ENCODE results near the gene HOXB5. TPM values are rescaled to one million over a fixed set of nuclear protein-coding genes. Genes with fewer than 3 reads are reported as not detected.

Gene HOXB5
- total and polyA plus RNA-seq, 3 donors from 2014 or later = 0.50 to 1.7 (median 0.71) TPM

GRCh38 chr17:48601207-48601538 lies 7.6 kb upstream of the HOXB5 start:
- DNase-seq = no peak
- H3K27ac ChIP-seq = no peak overlapping the region
- H3K27me3 ChIP-seq = peaks cover 7% of the 10 kb centered on the region

GRCh38 chr17:48600244-48601098 lies 6.9 kb upstream of the HOXB5 start:
- TF ChIP-seq POLR2A (IDR thresholded peaks at IDR 0.05) = no peak
- no peak for TF ChIP-seq CTCF (IDR thresholded peaks at IDR 0.05)
- Histone ChIP-seq H3K27me3 (peaks cover 7% of the 10 kb centered on the region), H3K4me3 (no peak overlapping the region), H3K27ac (no peak overlapping the region), H3K9me3 (no peaks in the 10 kb centered on the region), H3K4me1 (peaks cover 4% of the 10 kb centered on the region), H3K36me3 (ENCODE audit: low read depth, missing control alignments) (no peaks in the 10 kb centered on the region)
- intact Hi-C loops (cut with DNase I; ENCODE audit: low total_unique reads) = no loop called here
- 50 to 52% methylated on average over 17 of the region's 17 CpGs for WGBS, 2 donors
- DNase-seq = no peak

More at GRCh38 chr17:48601207-48601538, 7.6 kb upstream of the HOXB5 start:
- no peaks in the 10 kb centered on the region for H3K9me3 ChIP-seq
- intact Hi-C loops (cut with DNase I; ENCODE audit: low total_unique reads) = no loop called here
- peaks cover 4% of the 10 kb centered on the region for H3K4me1 ChIP-seq
- no peak for TF ChIP-seq POLR2A (IDR thresholded peaks at IDR 0.05)
- no peak for TF ChIP-seq CTCF (IDR thresholded peaks at IDR 0.05)
- WGBS, 2 donors = 32 to 50% methylated on average over 4 of the region's 4 CpGs
- H3K36me3 ChIP-seq (ENCODE audit: low read depth, missing control alignments) = no peaks in the 10 kb centered on the region
- no peak overlapping the region for H3K4me3 ChIP-seq

- no peak for TF ChIP-seq POLR2A (IDR thresholded peaks at IDR 0.05)
- no peak for TF ChIP-seq CTCF (IDR thresholded peaks at IDR 0.05)
- intact Hi-C loops (cut with DNase I; ENCODE audit: low total_unique reads) = loop anchor here (10.0 kb wide), 1 partner anchor 105 kb away; no protein-coding TSS in a partner anchor
- H3K27ac ChIP-seq = no peak overlapping the region
Measured at GRCh38 chr17:48599354-48599753, 5.8 kb upstream of the HOXB5 start.

GRCh38 chr17:48598736-48599135 lies 5.2 kb upstream of the HOXB5 start:
- 18 to 21% methylated on average over 6 to 7 of the region's 7 CpGs for WGBS, 2 donors
- peaks cover 4% of the 10 kb centered on the region for H3K4me1 ChIP-seq
- intact Hi-C loops (cut with DNase I; ENCODE audit: low total_unique reads) = loop anchor here (10.0 kb wide), 1 partner anchor 104 kb away; no protein-coding TSS in a partner anchor
- no peak for TF ChIP-seq CTCF (IDR thresholded peaks at IDR 0.05)
- TF ChIP-seq POLR2A (IDR thresholded peaks at IDR 0.05) = no peak
- no peaks in the 10 kb centered on the region for H3K9me3 ChIP-seq
- H3K27ac ChIP-seq = no peak overlapping the region
- H3K27me3 ChIP-seq = peaks cover 7% of the 10 kb centered on the region
- peak overlapping the region in 1 of 2 donors; percentile 38 for H3K4me3 ChIP-seq
- no peak for DNase-seq
- no peaks in the 10 kb centered on the region for H3K36me3 ChIP-seq (ENCODE audit: low read depth, missing control alignments)

More at GRCh38 chr17:48599354-48599753, 5.8 kb upstream of the HOXB5 start:
- Histone ChIP-seq H3K9me3 (no peaks in the 10 kb centered on the region), H3K4me3 (no peak overlapping the region), H3K4me1 (peaks cover 4% of the 10 kb centered on the region), H3K36me3 (ENCODE audit: low read depth, missing control alignments) (no peaks in the 10 kb centered on the region), H3K27me3 (peaks cover 7% of the 10 kb centered on the region)
- no peak for DNase-seq
- WGBS, 2 donors = 48 to 51% methylated on average over 5 of the region's 5 CpGs

All from testis (tissue), 3 donors.